Transverse colon (tissue), 4 donors: ENCODE measurements around the gene THUMPD2.

ENCODE experiments used
- CTCF ChIP-seq, 5 experiments: fragments of 200-600 bp in 3 of 5; fragments of 450-650 bp in 2 of 5; sonication (generic) in 3 of 5; IDR thresholded peaks; 1 replicate in 2 of 5; 2 replicates in 3 of 5; pipeline ENCODE4 v1.5.1; 2016 to 2017; ENCODE audit warnings: antibody characterized with exemption in 5 of 5, inconsistent platforms in 3 of 5, mild to moderate bottlenecking in 2 of 5, moderate library complexity in 1 of 5
- EP300 ChIP-seq: sonication (generic); formaldehyde crosslinking; IDR thresholded peaks from one replicate; pipeline ENCODE4 v1.6.1; 2017; ENCODE audit warnings: antibody characterized with exemption, low read depth
- POLR2A ChIP-seq: fragments of 450-650 bp; IDR thresholded peaks from one replicate; pipeline ENCODE4 v1.6.1; 2016; ENCODE audit warnings: antibody characterized with exemption, mild to moderate bottlenecking, moderate library complexity
- POLR2AphosphoS5 ChIP-seq, 3 donors: sonication (generic); formaldehyde crosslinking; IDR thresholded peaks; one replicate each; pipeline ENCODE4 v1.6.1; 2016; ENCODE audit warnings: antibody characterized with exemption in 3 of 3

DNA sequence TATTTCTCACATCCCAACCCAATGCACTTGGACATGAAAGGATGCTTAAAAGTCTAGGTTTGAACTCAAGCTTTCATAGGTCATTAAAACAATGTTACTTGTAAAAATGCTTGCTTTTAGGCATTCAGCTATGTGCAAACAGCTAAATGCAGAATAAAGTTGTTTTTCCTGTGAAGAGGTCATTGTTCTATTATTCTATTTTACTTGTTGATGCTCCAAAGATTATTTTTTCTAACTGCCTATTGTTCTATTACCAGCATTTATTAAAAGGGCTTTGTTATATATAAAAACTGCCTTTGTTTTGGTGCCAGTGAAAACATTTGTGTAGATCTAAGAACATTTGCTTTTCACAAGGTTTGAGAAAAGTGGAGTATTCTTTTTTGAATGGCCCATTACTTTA lies 64.0 kb downstream of the THUMPD2 start:
- TF ChIP-seq POLR2AphosphoS5 (IDR thresholded peaks at IDR 0.05) (no peak), POLR2A (no peak), CTCF (IDR thresholded peaks at IDR 0.05) (no peak), EP300 (no peak)
